AG09309 (cell line): ENCODE measurements around the gene RAP2A.

Experiments used
- DNase-seq: peaks from one replicate; pipeline ENCODE4 v3.0.0-alpha.2; 2010; ENCODE audit warnings: low read depth
- H3K4me3 ChIP-seq: 2 replicates; pipeline ENCODE4 v1.5.1; 2011; ENCODE audit warnings: mild to moderate bottlenecking, low read depth, low read length, moderate library complexity; ENCODE audit not compliant: control insufficient read depth
- TF ChIP-seq, protein P1 (sequence below): IDR thresholded peaks from 2 replicates; pipeline ENCODE4 v1.5.1; 2011; ENCODE audit warnings: mild to moderate bottlenecking, low read depth, low read length, inconsistent platforms; ENCODE audit not compliant: insufficient read depth, control insufficient read depth; ENCODE audit errors: missing control alignments

The RAP2A gene

DNA sequence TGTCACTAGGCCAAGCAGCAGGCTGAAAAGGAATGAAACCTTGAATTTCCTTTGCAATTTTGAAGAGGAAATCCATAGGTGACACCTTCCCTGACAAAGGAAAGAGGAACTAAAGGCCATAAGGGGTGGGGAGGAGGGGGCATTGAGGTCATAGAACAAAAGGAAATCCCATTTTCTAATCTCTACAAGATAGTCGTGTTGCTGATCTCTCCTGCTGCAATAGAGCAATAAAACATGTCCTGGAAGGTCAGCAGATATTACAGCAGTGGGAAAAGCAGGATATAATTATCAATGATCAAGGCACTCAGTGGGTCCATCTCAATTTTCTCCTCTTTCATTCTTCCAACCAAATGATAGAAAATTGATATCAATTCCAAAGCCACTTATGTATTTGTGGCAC is 20.3 kb upstream of the RAP2A start:
- TF ChIP-seq, protein P1, sequence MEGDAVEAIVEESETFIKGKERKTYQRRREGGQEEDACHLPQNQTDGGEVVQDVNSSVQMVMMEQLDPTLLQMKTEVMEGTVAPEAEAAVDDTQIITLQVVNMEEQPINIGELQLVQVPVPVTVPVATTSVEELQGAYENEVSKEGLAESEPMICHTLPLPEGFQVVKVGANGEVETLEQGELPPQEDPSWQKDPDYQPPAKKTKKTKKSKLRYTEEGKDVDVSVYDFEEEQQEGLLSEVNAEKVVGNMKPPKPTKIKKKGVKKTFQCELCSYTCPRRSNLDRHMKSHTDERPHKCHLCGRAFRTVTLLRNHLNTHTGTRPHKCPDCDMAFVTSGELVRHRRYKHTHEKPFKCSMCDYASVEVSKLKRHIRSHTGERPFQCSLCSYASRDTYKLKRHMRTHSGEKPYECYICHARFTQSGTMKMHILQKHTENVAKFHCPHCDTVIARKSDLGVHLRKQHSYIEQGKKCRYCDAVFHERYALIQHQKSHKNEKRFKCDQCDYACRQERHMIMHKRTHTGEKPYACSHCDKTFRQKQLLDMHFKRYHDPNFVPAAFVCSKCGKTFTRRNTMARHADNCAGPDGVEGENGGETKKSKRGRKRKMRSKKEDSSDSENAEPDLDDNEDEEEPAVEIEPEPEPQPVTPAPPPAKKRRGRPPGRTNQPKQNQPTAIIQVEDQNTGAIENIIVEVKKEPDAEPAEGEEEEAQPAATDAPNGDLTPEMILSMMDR, result no peak
- DNase-seq, result no peak

DNA sequence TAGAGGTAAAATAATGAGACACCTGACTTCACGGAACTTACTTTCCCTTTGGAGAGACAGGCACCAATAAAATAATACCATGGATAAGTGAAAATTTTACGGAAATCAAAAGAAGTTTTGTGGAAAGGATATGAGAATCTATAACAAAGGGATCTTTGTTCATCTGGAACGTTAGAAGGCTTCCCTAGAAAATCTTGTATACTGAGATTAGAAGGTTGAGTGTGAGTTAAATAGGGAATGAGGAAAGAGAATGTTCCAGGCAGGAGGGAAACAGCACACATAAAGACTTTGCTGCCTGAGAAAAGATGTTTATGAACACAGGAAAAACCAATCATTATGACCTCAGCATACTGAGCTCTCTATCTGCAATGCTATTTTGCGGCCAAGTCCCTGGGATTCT is 19.6 kb upstream of the RAP2A start:
- no peak overlapping the region for H3K4me3 ChIP-seq
- TF ChIP-seq, protein P1, result no peak
- DNase-seq, result no peak

More for the DNA sequence above, 20.3 kb upstream of the RAP2A start:
- no peak overlapping the region for H3K4me3 ChIP-seq

DNA sequence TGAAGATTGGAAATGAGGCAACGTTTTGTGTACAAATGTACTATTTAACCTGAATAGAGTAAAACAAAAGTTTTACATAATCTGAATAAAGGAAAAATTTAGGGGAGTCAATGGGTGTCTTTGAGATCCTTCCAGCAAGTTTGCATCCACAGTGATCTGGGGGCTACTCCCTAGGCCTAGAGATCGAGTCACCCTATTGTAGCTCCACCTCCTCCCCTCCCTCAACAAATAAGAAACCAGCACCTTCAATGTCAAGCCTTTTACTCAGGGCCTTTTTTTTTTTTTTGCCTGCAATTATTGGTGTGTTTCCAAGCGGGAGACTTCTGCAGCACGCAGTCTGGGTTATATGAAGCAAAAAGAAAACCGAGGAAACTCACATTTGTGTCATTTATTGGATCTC is 16.3 kb upstream of the RAP2A start:
- H3K4me3 ChIP-seq, result no peak overlapping the region
- TF ChIP-seq, protein P1, result no peak
- DNase-seq, result no peak

DNA sequence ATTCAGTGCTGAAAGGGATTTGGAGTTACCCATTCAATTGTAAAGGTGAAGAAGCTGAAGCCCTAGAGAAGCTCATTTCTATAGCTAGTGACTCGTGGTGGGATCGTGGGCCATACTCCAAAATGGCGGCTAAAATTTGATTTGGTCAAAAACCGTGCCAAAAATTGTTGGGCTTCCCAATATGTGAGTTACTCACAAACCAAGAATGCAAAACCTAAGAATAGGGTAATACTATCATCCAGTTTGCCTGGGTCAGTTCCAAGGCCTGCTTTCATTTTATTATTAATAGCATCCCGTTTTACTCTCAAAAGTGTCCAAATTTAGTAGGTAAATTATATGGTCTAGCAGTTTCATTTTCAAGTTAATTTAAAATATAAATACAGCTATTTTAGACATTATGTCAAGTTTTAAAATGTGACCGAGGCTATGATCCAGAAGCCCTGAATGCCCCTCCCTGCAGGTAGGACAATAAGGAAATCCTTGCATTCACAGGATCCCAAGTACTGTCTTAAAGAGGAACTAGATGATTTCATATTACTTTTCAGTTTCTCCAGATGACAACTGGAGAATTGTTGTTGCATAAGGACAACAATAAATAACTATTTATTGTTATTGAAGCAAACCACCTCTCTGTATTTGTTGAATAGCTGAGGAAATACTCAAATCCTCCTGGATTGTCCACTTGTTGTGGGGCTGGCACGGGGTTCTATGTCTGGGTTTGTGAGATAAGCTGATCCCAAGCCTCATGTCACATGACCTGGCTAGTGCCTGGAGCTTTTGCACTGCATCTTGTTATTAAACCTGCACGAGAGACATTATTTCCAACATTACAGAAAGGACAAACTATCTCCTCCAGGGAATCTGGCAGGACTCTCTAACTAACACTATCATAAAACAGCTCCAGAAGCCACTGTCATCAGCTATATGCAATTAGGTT is 11.6 kb upstream of the RAP2A start:
- DNase-seq, result no peak
- TF ChIP-seq, protein P1, result no peak
- no peak overlapping the region for H3K4me3 ChIP-seq

DNA sequence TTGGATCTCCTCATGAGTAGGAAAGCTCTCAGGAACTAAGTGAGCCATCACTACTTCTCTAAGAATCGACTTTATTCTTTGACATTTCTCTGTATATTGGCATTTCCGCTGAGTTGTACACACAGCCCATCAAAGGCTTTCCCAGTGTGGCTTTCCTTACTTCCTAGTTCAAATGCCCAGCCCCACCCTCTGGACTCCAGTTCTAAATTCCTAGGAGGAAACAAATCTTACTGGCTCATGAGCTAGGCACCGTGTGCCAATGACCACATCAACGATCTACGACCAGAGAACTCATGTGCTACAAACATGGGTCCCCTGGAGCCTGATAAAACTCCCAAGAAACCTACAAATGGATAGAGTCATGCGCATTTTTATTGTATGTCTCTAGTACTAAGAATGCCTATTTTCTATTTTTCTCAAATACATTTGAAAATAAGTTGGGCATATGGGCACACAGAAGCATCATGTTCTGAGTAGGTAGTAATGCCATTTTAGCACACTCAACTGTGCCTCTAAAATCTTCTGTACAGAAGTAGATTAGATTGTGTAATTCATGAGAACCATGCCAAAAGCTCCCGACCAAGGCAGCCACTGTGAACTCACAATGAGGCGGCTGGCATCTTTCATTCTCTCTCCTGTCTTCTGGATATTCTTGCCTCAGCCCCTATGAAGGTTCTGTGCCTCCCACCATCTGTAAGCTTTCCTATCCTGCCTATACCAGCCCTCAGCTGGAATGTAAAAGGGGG is 10.5 kb upstream of the RAP2A start:
- no peak for DNase-seq
- no peak overlapping the region for H3K4me3 ChIP-seq
- TF ChIP-seq, protein P1, result no peak

DNA sequence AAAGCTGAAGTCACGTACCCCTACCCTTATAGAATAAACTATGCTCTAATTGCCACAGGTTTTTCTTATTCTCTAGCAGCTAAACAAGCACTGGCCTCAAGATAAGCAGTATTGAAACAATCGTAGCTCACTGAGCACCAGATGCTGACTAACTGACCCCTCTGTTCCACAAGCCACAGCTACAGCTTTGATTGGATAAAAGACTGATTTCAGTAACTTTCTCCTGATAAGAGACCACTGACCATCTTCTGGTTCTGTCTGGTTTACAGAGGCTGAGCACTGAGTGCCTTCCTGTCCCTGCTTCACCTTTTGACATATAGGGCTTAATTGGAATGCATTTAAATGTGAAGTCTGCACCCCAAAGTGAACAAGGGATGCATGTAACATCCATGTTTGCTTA is 8.4 kb upstream of the RAP2A start:
- TF ChIP-seq, protein P1, result no peak
- no peak overlapping the region for H3K4me3 ChIP-seq
- no peak for DNase-seq
